Neural progenitor cell (in vitro differentiated cells): ENCODE results near the gene GLIS2.

Source experiments
- CTCF ChIP-seq: fragments of 200-600 bp; sonication (generic); IDR thresholded peaks from 2 replicates; pipeline ENCODE4 v1.5.1; 2017; ENCODE audit warnings: antibody characterized with exemption, mild to moderate bottlenecking
- EZH2 ChIP-seq: fragments of 200-600 bp; sonication (generic); IDR thresholded peaks from 2 replicates; pipeline ENCODE4 v1.6.1; 2017; ENCODE audit warnings: antibody characterized with exemption, mild to moderate bottlenecking, moderate library complexity
- EZH2phosphoT487 ChIP-seq: fragments of 200-600 bp; sonication (generic); IDR thresholded peaks from 2 replicates; pipeline ENCODE4 v1.6.1; 2017; ENCODE audit warnings: antibody characterized with exemption

GRCh38 chr16:4277987-4278513 lies 37.8 kb upstream of the GLIS2 start:
- no peak for TF ChIP-seq CTCF
- no peak for TF ChIP-seq EZH2phosphoT487
- TF ChIP-seq EZH2, result no peak
